NK-92 treated with Interleukin-12 subunit alpha and Interleukin-12 subunit beta, amount 100 ng/mL, for 24 hours (cell line): ENCODE measurements around the gene MRPL55.

ENCODE experiments used
- DNase-seq: peaks from one replicate; lab custom pipeline; 2025; lab: John Stamatoyannopoulos, UW

MRPL55 gene

GRCh38 chr1:228100822-228101613 lies 8.1 kb downstream of the MRPL55 start:
- no peak for DNase-seq

GRCh38 chr1:228099331-228099732 lies 9.8 kb downstream of the MRPL55 start:
- DNase-seq: no peak

GRCh38 chr1:228098323-228098931 lies 10.7 kb downstream of the MRPL55 start:
- no peak for DNase-seq

DNA sequence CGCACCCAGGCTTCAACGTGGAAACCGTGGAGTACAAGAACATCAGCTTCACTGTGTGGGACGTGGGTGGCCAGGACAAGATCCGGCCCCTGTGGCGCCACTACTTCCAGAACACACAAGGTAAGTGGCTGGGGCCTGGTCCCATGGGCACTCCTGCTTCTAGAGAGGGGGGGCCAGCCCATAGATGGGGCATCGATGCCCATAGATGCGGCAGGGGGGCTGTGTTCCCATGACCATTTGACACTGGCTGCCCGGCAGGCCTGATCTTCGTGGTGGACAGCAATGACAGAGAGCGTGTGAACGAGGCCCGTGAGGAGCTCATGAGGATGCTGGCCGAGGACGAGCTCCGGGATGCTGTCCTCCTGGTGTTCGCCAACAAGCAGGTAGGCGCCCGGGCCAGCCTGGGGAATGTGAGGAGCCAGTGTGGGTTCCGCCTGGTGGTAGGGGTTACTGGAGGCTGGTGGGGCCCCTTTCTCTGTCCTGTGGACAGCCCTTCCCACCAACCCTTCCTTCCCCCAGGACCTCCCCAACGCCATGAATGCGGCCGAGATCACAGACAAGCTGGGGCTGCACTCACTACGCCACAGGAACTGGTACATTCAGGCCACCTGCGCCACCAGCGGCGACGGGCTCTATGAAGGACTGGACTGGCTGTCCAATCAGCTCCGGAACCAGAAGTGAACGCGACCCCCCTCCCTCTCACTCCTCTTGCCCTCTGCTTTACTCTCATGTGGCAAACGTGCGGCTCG lies 11.6 kb downstream of the MRPL55 start:
- DNase-seq: no peak

DNA sequence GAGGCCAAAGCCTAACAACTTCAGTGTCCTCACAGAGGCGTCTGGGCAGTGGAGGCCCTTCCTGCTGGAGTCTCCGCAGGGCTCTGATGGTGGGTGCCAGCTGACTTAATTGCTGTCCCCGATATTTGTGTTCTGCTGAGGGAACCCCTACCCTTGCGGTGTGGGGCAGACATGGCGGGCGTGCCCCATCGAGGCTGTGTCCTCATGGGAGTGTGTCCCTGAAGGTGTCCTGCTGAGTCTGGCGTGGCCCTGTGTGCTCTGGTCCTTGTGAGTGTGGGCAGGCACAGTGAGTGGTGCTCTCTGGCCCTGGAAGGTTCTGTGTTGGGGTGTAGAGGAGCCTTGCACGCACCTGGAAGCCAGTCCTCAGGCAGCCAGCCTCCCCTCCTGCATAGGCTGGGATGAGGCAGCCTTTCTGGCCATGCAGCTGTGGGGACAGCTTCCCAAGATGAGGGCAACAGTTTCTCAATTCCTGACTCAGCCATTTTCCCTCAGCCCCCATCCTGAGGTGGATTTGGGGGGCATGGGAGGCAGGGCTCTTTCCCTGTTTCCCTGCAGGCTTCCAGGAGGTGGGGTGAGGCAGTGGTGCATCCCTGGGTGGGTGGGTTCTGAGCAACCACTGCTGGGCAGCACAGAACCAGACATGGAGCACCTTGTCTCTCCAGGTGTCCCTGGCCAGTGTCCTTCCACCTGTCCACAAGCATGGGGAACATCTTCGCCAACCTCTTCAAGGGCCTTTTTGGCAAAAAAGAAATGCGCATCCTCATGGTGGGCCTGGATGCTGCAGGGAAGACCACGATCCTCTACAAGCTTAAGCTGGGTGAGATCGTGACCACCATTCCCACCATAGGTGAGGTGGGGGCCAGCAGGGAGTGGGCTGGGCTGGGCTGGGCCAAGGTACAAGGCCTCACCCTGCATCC lies 12.4 kb downstream of the MRPL55 start:
- no peak for DNase-seq

DNA sequence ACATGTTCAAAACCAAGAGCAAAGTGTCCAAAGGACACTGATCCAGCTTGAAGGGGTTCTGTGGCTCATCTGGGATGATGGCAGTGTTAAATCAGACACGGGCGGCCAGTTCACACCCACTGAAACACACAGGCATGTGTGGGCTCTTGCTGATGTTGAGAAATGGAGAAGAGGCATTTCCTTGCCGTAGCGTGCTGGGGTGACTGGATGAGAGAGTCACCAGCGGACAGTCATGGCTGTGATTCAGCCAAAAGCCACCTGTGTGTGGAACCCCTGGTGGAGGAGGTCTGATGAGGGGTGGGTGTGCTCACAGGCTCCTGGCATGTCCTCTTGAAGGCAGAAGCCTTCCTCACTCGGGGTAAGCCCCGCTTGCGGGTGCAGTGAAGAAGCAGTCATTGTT lies 13.2 kb downstream of the MRPL55 start:
- DNase-seq: no peak

DNA sequence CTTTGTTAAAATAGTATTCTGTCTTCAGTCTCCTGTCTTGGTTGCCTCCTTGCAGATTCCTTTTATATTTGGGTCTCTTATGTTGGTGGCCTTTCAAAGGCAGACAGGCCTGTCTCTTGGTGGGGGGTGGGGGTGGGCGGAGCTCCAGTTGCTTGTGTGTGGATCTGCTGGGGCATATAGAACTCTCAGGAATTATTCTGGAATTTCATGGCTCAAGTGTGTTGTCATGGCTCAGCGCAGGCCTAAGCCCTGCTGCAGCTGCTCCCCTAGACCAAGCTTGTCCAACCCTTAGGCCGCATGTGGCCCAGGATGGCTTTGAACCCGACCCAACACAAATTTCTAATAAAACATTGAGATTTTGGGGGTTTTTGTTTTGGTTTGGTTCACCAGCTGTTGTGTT lies 13.9 kb downstream of the MRPL55 start:
- DNase-seq: no peak

DNA sequence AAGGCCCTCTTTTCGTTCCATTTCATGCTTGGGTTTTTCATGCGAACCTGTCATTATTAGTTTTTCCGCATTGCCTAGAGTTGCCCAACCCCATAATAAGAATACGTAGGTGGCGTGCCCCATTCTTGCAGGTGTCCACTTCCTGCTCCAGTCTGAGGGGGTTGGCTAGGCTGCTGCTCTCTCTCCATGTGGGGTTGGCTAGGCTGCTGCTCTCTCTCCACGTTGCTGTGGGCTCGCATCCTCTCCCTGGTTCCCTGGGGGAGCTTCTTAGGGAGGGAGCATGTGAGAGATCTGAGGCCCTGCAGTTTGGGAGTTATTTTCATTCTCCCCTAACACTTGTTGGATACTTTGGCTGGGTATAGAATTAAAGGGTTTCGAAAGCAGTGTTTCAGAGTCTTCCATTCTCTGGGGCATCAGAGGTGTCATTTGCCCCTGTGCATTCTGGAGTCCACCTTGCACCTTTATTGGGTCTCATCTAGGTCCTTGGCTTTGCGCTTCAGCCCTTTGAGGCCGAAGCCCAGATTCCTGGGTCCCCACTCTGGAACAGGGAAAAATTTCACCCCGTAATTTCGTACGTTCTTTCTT lies 14.6 kb downstream of the MRPL55 start:
- no peak for DNase-seq

GRCh38 chr1:228093050-228093906 lies 15.8 kb downstream of the MRPL55 start:
- no peak for DNase-seq

DNA sequence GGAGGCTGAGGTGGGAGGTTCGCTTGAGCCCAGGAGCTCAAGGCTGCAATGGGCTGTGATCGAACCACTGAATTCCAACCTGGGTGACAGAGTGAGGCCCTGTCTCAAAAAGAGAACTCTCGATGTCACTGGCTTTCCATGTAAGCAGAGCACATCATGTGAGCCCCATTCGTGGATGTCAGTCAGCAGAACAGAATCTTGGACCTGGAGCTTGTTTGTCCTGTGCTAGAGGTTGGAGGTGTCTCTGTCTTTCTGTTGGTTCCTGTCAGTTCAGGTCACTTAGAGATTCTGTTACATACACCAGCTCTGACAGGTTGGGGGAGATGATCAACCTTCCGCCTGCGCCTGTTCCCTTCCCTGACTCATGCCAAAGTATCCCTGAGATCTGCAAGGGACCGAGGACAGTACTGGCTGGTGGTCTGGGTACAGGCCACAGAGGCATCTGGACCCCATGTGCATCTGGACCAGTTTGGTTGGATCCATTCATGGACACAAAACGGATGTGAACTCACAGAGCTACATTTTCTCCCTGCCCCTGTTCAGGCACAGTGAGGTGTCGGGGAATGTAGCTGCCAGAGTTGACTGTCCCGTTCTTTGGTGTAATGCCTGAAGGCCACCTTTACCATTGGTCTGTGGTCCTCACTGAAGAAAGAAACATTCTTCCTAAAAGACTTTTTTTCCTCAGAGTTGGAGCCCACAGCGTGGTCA lies 16.6 kb downstream of the MRPL55 start:
- DNase-seq: no peak

DNA sequence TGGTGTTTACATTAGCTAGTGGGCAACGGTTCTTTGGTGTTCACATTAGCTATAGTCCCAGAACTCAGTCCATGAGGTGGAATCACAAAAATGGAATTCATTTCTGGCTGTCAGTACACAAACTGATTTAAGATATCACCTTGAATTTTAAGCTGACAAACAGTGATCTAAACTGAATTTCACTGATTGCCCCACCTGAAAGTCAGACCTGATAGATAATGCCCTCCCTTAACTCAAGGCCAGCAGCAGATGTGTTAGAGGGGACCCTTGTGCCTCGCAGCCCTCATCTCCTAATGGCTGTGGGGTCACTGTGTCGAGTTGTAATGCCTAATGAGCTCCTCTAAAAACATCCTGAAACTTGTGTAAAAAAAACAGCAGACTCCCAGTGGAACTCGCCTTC lies 18.0 kb downstream of the MRPL55 start:
- no peak for DNase-seq

DNA sequence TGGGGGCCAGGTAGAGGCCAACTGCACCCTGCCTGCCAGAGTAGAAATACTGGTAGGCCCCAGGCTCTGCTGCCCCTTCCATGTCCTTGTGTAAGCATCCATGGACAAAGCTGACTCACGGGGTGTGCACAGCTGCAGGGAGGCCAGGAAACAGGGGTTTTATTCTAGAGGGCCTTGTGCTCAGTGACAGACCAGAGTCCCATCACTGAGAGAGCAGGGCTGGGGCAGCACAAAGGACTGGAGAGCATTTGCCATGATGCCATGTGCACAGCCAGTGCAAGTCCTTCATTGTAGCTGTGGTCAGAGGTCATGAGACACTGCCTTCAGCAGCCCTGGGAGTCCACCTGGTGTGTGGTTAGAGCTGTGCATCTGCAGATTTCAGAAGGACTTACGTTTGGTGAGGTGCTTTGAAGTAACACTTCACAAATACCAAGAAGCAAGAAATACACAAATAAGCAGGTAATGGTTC lies 18.5 kb downstream of the MRPL55 start:
- DNase-seq: no peak

GRCh38 chr1:228089519-228090380 lies 19.3 kb downstream of the MRPL55 start:
- DNase-seq: no peak

- DNase-seq: no peak
Observed at GRCh38 chr1:228088586-228089498, 20.3 kb downstream of the MRPL55 start.

GRCh38 chr1:228087771-228088251 lies 21.3 kb downstream of the MRPL55 start:
- no peak for DNase-seq

- DNase-seq: no peak
Observed at GRCh38 chr1:228085287-228085951, 23.7 kb downstream of the MRPL55 start.

DNA sequence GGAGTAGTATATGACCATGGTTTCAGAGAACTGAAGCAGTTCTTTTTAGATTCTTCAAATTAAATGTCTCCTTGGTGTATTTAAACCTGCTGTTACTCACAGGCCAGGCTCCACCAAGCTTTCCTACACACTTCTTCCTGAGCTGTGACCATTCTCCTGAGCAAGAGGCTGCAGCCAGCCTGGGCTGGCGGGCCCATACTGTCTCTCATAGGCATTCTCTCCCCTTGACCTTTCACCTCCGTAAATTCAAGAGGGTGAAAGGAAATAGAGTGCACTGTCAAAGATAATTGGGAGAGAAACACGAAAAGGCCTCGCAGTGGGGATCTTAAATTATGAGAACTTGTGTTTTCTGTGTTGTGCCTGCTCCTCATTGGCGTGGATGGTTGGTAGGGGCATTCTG lies 24.3 kb downstream of the MRPL55 start:
- DNase-seq: no peak
